ENCODE data around the gene ARL6IP1. TPM values are rescaled to one million over a fixed set of nuclear protein-coding genes. Genes with fewer than 3 reads are reported as not detected.
A peak's percentile ranks its signal among the peaks of the same experiment; 100 is the strongest.

Gene ARL6IP1
- total RNA-seq, 2 experiments from 2014 or later: 97.0 to 97.3 TPM

GRCh38 chr16:18796377-18796776 is 5.0 kb downstream of the ARL6IP1 start:
- Mint-ChIP-seq H3K4me3 (no peak overlapping the region), H3K4me1 (ENCODE audit: low read depth) (peaks cover 31% of the 10 kb centered on the region)

DNA sequence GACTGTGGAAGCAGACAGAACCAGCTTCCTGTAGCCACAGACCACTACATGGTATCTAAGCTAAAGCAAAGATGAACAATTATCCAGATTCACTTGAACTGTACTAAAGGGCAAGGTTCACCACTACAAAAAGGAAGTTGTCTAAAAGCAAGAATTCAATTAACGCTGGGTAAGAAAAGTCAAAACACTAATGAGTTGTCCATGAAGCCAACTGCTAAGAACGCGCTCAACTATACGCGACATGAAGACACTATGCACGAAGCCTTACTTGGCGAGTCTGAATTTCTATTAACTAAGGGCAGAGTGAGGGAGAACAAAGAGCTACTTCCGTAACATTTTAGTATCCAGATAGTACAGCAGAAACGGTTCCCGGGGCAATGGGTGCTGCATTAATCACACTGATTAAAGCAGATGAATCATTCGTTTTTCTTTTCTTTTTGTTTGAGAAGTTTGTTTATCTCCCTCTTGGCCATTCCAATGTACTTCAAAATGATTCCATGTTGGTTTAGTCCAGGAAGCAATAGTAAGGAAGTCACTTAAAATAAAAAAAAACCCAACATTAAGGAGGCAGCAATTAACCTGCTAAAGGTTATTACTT is 8.4 kb downstream of the ARL6IP1 start:
- H3K4me3 Mint-ChIP-seq: no peak overlapping the region
- POLR2A ChIA-PET: interaction anchor here (11.1 kb wide), 1 partner anchor 9 kb away, joined by 210 read pairs; the partner anchor contains the start of gene ARL6IP1
- no peak for TF ChIP-seq CTCF (IDR thresholded peaks at IDR 0.05)
- H3K9me3 Mint-ChIP-seq: no peaks in the 10 kb centered on the region
- H3K4me1 Mint-ChIP-seq (ENCODE audit: low read depth): peaks cover 17% of the 10 kb centered on the region
- DNase-seq (no peak), ATAC-seq (no peak)
- H3K27ac Mint-ChIP-seq: no peak overlapping the region
- CTCF ChIA-PET: interaction anchor here (3.0 kb wide), 1 partner anchor 8 kb away, joined by 24 read pairs; the partner anchor contains the start of gene ARL6IP1
- no peaks in the 10 kb centered on the region for H3K27me3 Mint-ChIP-seq
- intact Hi-C loops (cut with micrococcal nuclease): no loop called here
- H3K36me3 Mint-ChIP-seq (ENCODE audit: low read depth): peaks cover 65% of the 10 kb centered on the region

More at GRCh38 chr16:18796377-18796776, 5.0 kb downstream of the ARL6IP1 start:
- ATAC-seq: no peak
- ChIA-PET POLR2A (no interaction called here), CTCF (no interaction called here)
- Mint-ChIP-seq H3K27me3 (no peaks in the 10 kb centered on the region), H3K27ac (no peak overlapping the region), H3K9me3 (no peaks in the 10 kb centered on the region), H3K36me3 (ENCODE audit: low read depth) (peaks cover 58% of the 10 kb centered on the region)
- no peak for TF ChIP-seq CTCF (IDR thresholded peaks at IDR 0.05)
- intact Hi-C loops (cut with micrococcal nuclease): no loop called here
- no peak for DNase-seq

GRCh38 chr16:18789850-18790706 is 11.3 kb downstream of the ARL6IP1 start, which contains the start of gene RPS15A:
Gene RPS15A (minus strand): TSS chr16:18790334. CDS start chr16:18789113, 1,221 bp downstream.
- no peaks in the 10 kb centered on the region for H3K9me3 Mint-ChIP-seq
- peaks cover 71% of the 10 kb centered on the region for H3K36me3 Mint-ChIP-seq (ENCODE audit: low read depth)
- intact Hi-C loops (cut with micrococcal nuclease): loop anchor here (5.0 kb wide), 1 partner anchor 277 kb away; the partner anchor contains the start of gene COQ7
- H3K27ac Mint-ChIP-seq: peak within 1 kb of the TSS; percentile 93
- CTCF ChIA-PET: interaction anchor here (5.9 kb wide), 1 partner anchor 11 kb away, joined by 51 read pairs; the partner anchor contains the start of gene ARL6IP1
- DNase-seq (peak; percentile 96), ATAC-seq (peak; percentile 94)
- TF ChIP-seq CTCF (IDR thresholded peaks at IDR 0.05): no peak
- peaks cover 38% of the 10 kb centered on the region for H3K4me1 Mint-ChIP-seq (ENCODE audit: low read depth)
- no peaks in the 10 kb centered on the region for H3K27me3 Mint-ChIP-seq
- H3K4me3 Mint-ChIP-seq: peak within 1 kb of the TSS; percentile 98
- POLR2A ChIA-PET: interaction anchor here (0.7 to 11.1 kb wide), 4 partner anchors 12 to 1431 kb away, joined by 3 to 210 read pairs (median 6); partner anchors contain the start of genes ARL6IP1, SMG1 and VPS35L

DNA sequence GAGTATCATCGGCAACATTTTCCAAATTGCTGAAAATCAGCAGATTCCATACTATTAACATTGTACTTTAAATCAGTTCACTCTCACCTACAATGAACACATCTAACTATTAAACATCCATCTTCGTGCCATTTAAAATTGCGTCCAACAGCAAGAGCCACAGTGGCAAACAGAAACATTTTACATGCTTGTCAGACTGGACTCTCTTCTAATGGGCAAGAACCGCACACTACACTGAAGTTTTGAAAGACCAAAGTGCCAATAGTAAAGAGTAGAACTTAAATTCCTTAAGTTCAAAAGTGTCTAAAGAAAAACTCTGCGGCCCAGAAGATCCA is 11.9 kb downstream of the ARL6IP1 start:
- Mint-ChIP-seq H3K27ac (peak overlapping the region; percentile 93), H3K4me1 (ENCODE audit: low read depth) (peaks cover 44% of the 10 kb centered on the region), H3K4me3 (peak overlapping the region; percentile 98), H3K27me3 (no peaks in the 10 kb centered on the region), H3K36me3 (ENCODE audit: low read depth) (peaks cover 75% of the 10 kb centered on the region), H3K9me3 (no peaks in the 10 kb centered on the region)
- TF ChIP-seq CTCF (IDR thresholded peaks at IDR 0.05): no peak
- POLR2A ChIA-PET: interaction anchor here (2.5 to 11.1 kb wide), 3 partner anchors 13 to 136 kb away, joined by 7 to 210 read pairs (median 9); partner anchors contain the start of genes ARL6IP1 and SMG1
- ATAC-seq (no peak), DNase-seq (no peak)
- CTCF ChIA-PET: interaction anchor here (5.9 kb wide), 1 partner anchor 12 kb away, joined by 51 read pairs; the partner anchor contains the start of gene ARL6IP1
- intact Hi-C loops (cut with micrococcal nuclease): loop anchor here (5.0 kb wide), 1 partner anchor 278 kb away; the partner anchor contains the start of gene COQ7

All from activated CD8-positive, alpha-beta T cell treated with anti-CD3 and anti-CD28 coated beads for 36 hours (primary cell).